NOMO-1 (cell line): Measurements from ENCODE around the gene CARHSP1.
"Not testable (repeated sequence)": the region's sequence is repeated elsewhere in the genome, so short reads cannot be mapped to it uniquely, and the experiment has no call there.

Experiments
- DNase-seq, 2 experiments: peaks; one replicate each; lab custom pipeline; 2025; ENCODE audit not compliant: unreplicated experiment in 2 of 2; lab: John Stamatoyannopoulos, UW

CARHSP1 gene

GRCh38 chr16:8893976-8894690 lies 25.3 kb upstream of the CARHSP1 start:
- no peak for DNase-seq

GRCh38 chr16:8893426-8893825 lies 24.6 kb upstream of the CARHSP1 start:
- DNase-seq = no peak

- DNase-seq = no peak
Measured at GRCh38 chr16:8892101-8892575, 23.3 kb upstream of the CARHSP1 start.

- no peak for DNase-seq
Measured at GRCh38 chr16:8890549-8890921, 21.7 kb upstream of the CARHSP1 start.

GRCh38 chr16:8889893-8890548 lies 21.2 kb upstream of the CARHSP1 start:
- no peak for DNase-seq

GRCh38 chr16:8888951-8889892 lies 20.4 kb upstream of the CARHSP1 start:
- no peak for DNase-seq

GRCh38 chr16:8887952-8888560 lies 19.2 kb upstream of the CARHSP1 start:
- DNase-seq = no peak

GRCh38 chr16:8887431-8887765 lies 18.6 kb upstream of the CARHSP1 start:
- no peak for DNase-seq

- DNase-seq = no peak
Measured at GRCh38 chr16:8886593-8887430, 18.0 kb upstream of the CARHSP1 start.

- DNase-seq = no peak
Measured at GRCh38 chr16:8885674-8886592, 17.1 kb upstream of the CARHSP1 start.

GRCh38 chr16:8882725-8883377 lies 14.0 kb upstream of the CARHSP1 start:
- no peak for DNase-seq

- no peak for DNase-seq
Measured at GRCh38 chr16:8882041-8882617, 13.3 kb upstream of the CARHSP1 start, which contains the start of gene LITAFD. Gene LITAFD (plus strand): TSS chr16:8882351. CDS start chr16:8884356, 2,005 bp downstream.

- no peak for DNase-seq
Measured at GRCh38 chr16:8880839-8881510, 12.2 kb upstream of the CARHSP1 start.

GRCh38 chr16:8878523-8878911 lies 9.7 kb upstream of the CARHSP1 start:
- no peak for DNase-seq

GRCh38 chr16:8877894-8878522 lies 9.2 kb upstream of the CARHSP1 start:
- no peak for DNase-seq

GRCh38 chr16:8875317-8875716 lies 6.5 kb upstream of the CARHSP1 start:
- DNase-seq = not testable (repeated sequence)

- no peak for DNase-seq
Measured at GRCh38 chr16:8874388-8874787, 5.6 kb upstream of the CARHSP1 start.
